ENCODE results near the gene PBX3. TPM values are rescaled to one million over a fixed set of nuclear protein-coding genes. Genes with fewer than 3 reads are reported as not detected.

PBX3 gene
- polyA plus RNA-seq, 1 experiment = 37.6 TPM

DNA sequence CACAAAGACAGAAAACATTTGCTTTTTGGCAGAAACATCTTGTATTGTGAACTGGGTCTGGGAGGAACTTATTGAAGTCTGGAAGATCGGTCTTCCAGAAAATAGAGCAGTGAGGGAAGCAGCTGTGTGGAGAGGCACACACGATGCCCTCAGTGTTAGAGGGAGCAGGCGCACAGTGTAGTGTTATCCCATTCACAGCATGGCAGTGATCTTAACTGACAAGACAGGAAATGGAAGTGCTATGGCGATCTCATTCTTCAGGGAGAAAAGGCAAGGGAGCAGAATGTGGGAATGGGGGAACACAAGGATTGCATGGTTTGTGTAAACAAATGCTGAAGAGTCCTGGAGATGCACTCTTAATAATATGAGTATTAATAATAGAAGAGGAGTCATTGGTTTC is 161.0 kb downstream of the PBX3 start:
- POLR2A ChIA-PET = no interaction called here
- CTCF ChIA-PET = no interaction called here
- TF ChIP-seq, protein P1, sequence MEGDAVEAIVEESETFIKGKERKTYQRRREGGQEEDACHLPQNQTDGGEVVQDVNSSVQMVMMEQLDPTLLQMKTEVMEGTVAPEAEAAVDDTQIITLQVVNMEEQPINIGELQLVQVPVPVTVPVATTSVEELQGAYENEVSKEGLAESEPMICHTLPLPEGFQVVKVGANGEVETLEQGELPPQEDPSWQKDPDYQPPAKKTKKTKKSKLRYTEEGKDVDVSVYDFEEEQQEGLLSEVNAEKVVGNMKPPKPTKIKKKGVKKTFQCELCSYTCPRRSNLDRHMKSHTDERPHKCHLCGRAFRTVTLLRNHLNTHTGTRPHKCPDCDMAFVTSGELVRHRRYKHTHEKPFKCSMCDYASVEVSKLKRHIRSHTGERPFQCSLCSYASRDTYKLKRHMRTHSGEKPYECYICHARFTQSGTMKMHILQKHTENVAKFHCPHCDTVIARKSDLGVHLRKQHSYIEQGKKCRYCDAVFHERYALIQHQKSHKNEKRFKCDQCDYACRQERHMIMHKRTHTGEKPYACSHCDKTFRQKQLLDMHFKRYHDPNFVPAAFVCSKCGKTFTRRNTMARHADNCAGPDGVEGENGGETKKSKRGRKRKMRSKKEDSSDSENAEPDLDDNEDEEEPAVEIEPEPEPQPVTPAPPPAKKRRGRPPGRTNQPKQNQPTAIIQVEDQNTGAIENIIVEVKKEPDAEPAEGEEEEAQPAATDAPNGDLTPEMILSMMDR (IDR thresholded peaks at IDR 0.05; ENCODE audit: low read depth, low read length) = no peak
- Histone ChIP-seq H3K27ac (ENCODE audit: low read depth, low read length) (no peak overlapping the region), H3K4me3 (ENCODE audit: low read depth, low read length) (no peak overlapping the region), H3K9me3 (ENCODE audit: control insufficient read depth, insufficient read depth, low read length) (no peaks in the 10 kb centered on the region), H3K27me3 (ENCODE audit: control insufficient read depth, insufficient read depth, low read length) (no peaks in the 10 kb centered on the region)
- DNase-seq (ENCODE audit: low read depth, low spot score) = no peak

DNA sequence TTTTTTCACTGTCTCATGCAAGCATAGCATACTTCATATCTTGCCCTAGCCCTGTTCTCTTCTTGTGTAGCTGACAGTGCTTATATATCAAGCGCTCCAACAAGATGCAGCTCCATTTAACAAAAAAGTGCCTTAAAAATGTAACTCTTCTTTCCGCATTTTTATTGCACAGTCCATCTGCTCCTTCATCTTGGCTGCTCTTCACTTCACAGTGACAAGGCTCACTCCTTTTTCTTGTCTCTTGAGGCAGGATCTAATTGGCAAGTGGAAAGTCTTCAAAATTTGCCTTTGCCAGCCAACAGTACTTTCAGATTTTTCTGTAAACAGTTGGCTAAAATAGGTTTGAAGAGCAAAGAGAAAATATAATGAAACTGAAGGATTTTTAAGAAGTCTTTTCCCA is 161.8 kb downstream of the PBX3 start:
- ChIA-PET CTCF (no interaction called here), POLR2A (no interaction called here)
- Histone ChIP-seq H3K9me3 (ENCODE audit: control insufficient read depth, insufficient read depth, low read length) (no peaks in the 10 kb centered on the region), H3K27ac (ENCODE audit: low read depth, low read length) (no peak overlapping the region), H3K27me3 (ENCODE audit: control insufficient read depth, insufficient read depth, low read length) (no peaks in the 10 kb centered on the region), H3K4me3 (ENCODE audit: low read depth, low read length) (no peak overlapping the region)
- no peak for DNase-seq (ENCODE audit: low read depth, low spot score)
- TF ChIP-seq, protein P1 (IDR thresholded peaks at IDR 0.05; ENCODE audit: low read depth, low read length) = no peak

DNA sequence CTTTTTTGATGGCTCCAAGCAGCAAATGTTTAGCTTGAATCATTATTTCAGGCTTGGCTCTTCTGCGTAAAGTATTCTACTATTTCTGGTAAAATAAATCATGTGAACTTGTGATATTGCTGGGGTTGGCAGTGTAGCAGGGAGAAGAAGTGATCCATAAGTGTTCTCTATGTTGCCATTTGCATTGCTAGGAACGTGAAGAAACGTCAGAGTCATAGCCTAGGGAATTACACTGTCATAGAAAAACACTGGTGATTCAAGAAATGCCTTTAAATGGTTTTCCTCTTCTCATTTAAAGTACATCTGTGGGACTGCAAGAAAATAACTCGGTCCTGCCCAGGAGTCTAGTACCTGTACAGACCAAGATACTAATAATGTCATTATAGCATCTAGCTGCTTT is 162.3 kb downstream of the PBX3 start:
- Histone ChIP-seq H3K27ac (ENCODE audit: low read depth, low read length) (no peak overlapping the region), H3K4me3 (ENCODE audit: low read depth, low read length) (no peak overlapping the region), H3K9me3 (ENCODE audit: control insufficient read depth, insufficient read depth, low read length) (no peaks in the 10 kb centered on the region), H3K27me3 (ENCODE audit: control insufficient read depth, insufficient read depth, low read length) (no peaks in the 10 kb centered on the region)
- no peak for DNase-seq (ENCODE audit: low read depth, low spot score)
- ChIA-PET POLR2A (no interaction called here), CTCF (interaction anchor here (0.6 kb wide), 1 partner anchor 115 kb away, joined by 3 read pairs; no protein-coding TSS in a partner anchor)
- TF ChIP-seq, protein P1 (IDR thresholded peaks at IDR 0.05; ENCODE audit: low read depth, low read length) = no peak

DNA sequence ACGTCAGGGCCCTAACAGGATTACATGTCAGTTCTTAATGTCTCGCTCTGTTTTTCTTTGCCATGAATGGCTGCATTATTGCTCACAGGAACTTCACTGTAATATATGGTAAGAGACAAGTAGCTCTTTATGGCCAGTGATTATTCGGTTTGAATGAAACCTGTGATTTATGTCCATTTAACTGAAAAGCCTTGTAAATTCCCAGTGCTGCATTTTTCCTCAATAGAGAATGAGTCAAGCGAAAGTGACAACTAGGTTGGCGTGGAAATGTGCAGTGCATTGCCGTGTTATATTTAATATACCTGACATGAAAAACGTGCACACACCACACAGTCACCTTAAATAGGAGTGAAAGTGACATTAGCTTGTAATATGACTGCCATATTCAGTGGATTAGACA is 163.1 kb downstream of the PBX3 start:
- CTCF ChIA-PET = no interaction called here
- Histone ChIP-seq H3K4me3 (ENCODE audit: low read depth, low read length) (no peak overlapping the region), H3K9me3 (ENCODE audit: control insufficient read depth, insufficient read depth, low read length) (no peaks in the 10 kb centered on the region)

DNA sequence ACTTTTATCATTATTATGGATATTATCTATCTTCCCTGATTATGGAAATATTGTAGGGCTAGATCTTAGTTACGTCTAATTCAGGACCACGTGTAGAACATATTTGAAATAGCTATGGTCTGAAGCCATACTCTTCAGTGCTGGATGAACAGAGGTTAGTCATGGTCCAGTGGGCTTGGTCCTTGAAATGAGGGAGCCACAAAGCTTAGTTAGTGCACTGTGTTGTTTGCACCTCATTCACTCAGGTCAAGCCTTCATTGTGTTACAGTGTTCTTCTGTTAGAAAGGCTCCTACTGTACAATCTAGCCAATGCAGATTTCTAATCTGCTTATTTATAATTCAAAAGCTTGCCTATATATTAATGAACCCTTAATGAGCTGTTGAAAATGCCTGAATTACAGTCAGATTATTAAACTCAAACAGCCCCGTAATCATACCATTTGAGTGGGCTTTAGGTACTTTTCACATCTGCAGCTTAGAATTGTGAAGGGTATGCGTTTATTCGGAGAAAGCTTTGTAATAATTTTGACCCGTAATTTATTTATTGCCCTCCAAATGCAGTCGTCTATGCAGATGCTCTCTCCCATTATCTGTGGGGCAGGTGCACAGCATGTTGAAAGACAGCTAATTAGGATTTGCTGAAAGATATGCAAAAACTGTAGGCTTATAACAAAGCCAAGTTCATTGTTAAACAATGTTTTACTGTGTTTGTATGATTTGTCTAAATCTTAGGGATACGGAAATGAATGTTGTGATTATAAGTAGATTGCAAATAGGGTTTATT is 164.9 kb downstream of the PBX3 start:
- TF ChIP-seq, protein P1 (IDR thresholded peaks at IDR 0.05; ENCODE audit: low read depth, low read length) = no peak

More for the DNA sequence above, 163.1 kb downstream of the PBX3 start:
- no peak for DNase-seq (ENCODE audit: low read depth, low spot score)
- POLR2A ChIA-PET = interaction anchor here (0.5 kb wide), 1 partner anchor 97 kb away, joined by 3 read pairs; no protein-coding TSS in a partner anchor
- TF ChIP-seq, protein P1 (IDR thresholded peaks at IDR 0.05; ENCODE audit: low read depth, low read length) = no peak
- H3K27ac ChIP-seq (ENCODE audit: low read depth, low read length) = no peak overlapping the region
- H3K27me3 ChIP-seq (ENCODE audit: control insufficient read depth, insufficient read depth, low read length) = no peaks in the 10 kb centered on the region

More for the DNA sequence above, 164.9 kb downstream of the PBX3 start:
- Histone ChIP-seq H3K4me3 (ENCODE audit: low read depth, low read length) (no peak overlapping the region), H3K9me3 (ENCODE audit: control insufficient read depth, insufficient read depth, low read length) (no peaks in the 10 kb centered on the region), H3K27me3 (ENCODE audit: control insufficient read depth, insufficient read depth, low read length) (no peaks in the 10 kb centered on the region), H3K27ac (ENCODE audit: low read depth, low read length) (no peak overlapping the region)
- CTCF ChIA-PET = interaction anchor here (1.0 kb wide), 1 partner anchor 505 kb away, joined by 3 read pairs; no protein-coding TSS in a partner anchor
- no peak for DNase-seq (ENCODE audit: low read depth, low spot score)
- POLR2A ChIA-PET = no interaction called here

Measured in AG04450 (cell line).